GM12872 (cell line): ENCODE data around the gene TAF15.

Experiments
- CTCF ChIP-seq: IDR thresholded peaks from 3 replicates; pipeline ENCODE4 v1.5.1; 2011; ENCODE audit warnings: low read depth, mild to moderate bottlenecking, low read length, moderate library complexity; ENCODE audit not compliant: insufficient read depth

Gene TAF15

DNA sequence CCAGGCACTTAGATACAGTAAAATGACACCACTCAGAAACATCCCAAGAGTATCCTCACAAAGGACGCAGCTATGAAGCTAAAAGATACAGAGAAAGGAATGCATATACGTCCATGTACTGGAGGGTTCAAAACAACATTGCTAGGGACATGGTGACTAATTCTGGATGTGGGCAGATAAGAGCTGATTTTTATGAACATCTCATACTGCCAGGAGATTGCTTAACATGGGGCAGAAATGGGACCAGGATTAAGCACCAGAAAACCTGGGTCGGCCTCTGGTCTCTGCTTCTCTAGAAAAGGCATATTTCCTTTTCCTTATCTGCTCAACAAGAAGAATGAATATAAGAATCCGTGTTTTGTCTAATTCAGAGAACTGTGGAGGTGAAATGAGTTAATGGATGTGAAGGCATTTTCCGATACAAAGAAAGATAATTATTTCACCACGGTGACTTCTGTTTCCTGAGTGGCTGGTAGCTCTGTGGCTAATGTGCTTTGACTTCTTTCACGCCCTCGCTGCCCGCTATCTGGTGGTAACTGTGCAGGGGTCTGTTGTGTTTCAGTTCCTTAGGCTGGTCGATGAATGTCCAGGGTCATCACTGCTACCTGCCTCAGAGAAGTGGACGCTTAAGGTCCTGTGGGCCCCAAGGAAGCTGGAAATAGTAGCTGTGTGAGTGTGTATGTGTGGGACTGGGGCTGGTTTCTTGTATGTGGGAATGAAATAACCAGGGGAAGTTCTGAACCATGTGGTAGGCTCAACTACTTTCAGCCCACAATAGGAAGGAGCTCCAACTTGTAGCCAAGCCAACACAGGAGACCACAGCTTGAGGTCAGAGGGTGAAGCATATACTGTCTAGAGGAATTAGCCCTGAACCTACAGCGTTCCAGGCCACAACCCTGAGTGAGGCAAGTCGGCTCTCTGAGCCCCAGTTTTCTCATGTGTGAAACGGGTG, 86.6 kb downstream of the TAF15 start:
- TF ChIP-seq CTCF = no peak
